ENCODE data around the gene PALB2. TPM values are rescaled to one million over a fixed set of nuclear protein-coding genes. Genes with fewer than 3 reads are reported as not detected.

The PALB2 gene
- total and polyA plus RNA-seq, 9 of the 15 experiments (the other 6 are each of a cell fraction or from before 2014, with no cell fraction given): 7.0 to 25.8 (median 15.2) TPM

DNA sequence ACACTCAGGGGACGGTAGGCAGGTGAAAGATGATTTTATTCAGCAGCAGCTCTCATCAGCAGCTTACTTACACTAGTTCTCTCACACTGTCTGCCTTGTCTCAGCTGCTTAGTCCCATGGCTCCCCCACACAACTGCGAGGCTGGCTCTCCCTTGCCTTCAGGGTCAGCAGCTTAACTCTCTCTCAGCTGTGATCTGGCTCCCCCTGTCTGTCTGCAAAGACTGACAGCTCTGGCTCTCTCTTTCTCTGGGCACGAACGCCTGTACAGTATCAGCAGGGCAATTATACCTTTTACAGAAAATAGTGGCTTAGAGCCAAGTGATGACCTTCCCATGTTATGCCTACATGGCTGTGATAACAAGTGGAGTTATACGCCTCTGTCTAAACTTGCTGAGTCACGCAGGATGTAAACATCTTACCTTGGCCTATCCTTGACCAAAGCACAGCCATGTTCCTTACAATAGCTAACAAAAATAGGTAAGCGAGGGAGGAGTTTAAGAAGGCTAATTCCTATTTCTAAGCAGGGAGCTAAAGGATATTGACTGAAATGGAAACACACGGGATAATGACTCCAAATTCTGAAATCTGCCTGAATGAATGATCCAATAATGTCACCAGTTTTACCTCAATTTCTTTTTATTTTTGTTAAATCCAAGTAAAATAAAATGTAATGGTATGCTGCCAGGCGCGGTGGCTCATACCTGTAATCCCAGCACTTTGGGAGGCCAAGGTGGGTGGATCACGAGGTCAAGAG lies 43.9 kb downstream of the PALB2 start (continued):
- TF ChIP-seq, protein P1, sequence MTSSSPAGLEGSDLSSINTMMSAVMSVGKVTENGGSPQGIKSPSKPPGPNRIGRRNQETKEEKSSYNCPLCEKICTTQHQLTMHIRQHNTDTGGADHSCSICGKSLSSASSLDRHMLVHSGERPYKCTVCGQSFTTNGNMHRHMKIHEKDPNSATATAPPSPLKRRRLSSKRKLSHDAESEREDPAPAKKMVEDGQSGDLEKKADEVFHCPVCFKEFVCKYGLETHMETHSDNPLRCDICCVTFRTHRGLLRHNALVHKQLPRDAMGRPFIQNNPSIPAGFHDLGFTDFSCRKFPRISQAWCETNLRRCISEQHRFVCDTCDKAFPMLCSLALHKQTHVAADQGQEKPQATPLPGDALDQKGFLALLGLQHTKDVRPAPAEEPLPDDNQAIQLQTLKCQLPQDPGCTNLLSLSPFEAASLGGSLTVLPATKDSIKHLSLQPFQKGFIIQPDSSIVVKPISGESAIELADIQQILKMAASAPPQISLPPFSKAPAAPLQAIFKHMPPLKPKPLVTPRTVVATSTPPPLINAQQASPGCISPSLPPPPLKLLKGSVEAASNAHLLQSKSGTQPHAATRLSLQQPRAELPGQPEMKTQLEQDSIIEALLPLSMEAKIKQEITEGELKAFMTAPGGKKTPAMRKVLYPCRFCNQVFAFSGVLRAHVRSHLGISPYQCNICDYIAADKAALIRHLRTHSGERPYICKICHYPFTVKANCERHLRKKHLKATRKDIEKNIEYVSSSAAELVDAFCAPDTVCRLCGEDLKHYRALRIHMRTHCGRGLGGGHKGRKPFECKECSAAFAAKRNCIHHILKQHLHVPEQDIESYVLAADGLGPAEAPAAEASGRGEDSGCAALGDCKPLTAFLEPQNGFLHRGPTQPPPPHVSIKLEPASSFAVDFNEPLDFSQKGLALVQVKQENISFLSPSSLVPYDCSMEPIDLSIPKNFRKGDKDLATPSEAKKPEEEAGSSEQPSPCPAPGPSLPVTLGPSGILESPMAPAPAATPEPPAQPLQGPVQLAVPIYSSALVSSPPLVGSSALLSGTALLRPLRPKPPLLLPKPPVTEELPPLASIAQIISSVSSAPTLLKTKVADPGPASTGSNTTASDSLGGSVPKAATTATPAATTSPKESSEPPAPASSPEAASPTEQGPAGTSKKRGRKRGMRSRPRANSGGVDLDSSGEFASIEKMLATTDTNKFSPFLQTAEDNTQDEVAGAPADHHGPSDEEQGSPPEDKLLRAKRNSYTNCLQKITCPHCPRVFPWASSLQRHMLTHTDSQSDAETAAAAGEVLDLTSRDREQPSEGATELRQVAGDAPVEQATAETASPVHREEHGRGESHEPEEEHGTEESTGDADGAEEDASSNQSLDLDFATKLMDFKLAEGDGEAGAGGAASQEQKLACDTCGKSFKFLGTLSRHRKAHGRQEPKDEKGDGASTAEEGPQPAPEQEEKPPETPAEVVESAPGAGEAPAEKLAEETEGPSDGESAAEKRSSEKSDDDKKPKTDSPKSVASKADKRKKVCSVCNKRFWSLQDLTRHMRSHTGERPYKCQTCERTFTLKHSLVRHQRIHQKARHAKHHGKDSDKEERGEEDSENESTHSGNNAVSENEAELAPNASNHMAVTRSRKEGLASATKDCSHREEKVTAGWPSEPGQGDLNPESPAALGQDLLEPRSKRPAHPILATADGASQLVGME (CRISPR knock-in tag; IDR thresholded peaks at IDR 0.05): peak; percentile 99
- TF ChIP-seq, protein P2, sequence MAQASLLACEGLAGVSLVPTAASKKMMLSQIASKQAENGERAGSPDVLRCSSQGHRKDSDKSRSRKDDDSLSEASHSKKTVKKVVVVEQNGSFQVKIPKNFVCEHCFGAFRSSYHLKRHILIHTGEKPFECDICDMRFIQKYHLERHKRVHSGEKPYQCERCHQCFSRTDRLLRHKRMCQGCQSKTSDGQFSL (CRISPR knock-in tag; IDR thresholded peaks at IDR 0.05): peak; percentile 81; the same call in 1 of the 2 replicates
- TF ChIP-seq, protein P2 (tag; IDR thresholded peaks at IDR 0.05): peak; percentile 57 to 99
- TF ChIP-seq ZNF140 (CRISPR knock-in tag; IDR thresholded peaks at IDR 0.05): peak; percentile 98
- TF ChIP-seq, protein P3, sequence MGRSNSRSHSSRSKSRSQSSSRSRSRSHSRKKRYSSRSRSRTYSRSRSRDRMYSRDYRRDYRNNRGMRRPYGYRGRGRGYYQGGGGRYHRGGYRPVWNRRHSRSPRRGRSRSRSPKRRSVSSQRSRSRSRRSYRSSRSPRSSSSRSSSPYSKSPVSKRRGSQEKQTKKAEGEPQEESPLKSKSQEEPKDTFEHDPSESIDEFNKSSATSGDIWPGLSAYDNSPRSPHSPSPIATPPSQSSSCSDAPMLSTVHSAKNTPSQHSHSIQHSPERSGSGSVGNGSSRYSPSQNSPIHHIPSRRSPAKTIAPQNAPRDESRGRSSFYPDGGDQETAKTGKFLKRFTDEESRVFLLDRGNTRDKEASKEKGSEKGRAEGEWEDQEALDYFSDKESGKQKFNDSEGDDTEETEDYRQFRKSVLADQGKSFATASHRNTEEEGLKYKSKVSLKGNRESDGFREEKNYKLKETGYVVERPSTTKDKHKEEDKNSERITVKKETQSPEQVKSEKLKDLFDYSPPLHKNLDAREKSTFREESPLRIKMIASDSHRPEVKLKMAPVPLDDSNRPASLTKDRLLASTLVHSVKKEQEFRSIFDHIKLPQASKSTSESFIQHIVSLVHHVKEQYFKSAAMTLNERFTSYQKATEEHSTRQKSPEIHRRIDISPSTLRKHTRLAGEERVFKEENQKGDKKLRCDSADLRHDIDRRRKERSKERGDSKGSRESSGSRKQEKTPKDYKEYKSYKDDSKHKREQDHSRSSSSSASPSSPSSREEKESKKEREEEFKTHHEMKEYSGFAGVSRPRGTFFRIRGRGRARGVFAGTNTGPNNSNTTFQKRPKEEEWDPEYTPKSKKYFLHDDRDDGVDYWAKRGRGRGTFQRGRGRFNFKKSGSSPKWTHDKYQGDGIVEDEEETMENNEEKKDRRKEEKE (IDR thresholded peaks at IDR 0.05; ENCODE audit: borderline replicate concordance in 1 of 2, control insufficient read depth in 1 of 2, low read depth in 2 of 2, low read length in 1 of 2): no peak
- TF ChIP-seq, protein P4, sequence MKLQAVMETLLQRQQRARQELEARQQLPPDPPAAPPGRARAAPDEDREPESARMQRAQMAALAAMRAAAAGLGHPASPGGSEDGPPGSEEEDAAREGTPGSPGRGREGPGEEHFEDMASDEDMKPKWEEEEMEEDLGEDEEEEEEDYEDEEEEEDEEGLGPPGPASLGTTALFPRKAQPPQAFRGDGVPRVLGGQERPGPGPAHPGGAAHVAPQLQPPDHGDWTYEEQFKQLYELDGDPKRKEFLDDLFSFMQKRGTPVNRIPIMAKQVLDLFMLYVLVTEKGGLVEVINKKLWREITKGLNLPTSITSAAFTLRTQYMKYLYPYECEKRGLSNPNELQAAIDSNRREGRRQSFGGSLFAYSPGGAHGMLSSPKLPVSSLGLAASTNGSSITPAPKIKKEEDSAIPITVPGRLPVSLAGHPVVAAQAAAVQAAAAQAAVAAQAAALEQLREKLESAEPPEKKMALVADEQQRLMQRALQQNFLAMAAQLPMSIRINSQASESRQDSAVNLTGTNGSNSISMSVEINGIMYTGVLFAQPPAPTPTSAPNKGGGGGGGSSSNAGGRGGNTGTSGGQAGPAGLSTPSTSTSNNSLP (IDR thresholded peaks at IDR 0.05; ENCODE audit: borderline replicate concordance, low read depth, low read length): 0 out of 2 replicates have a peak, but pooled peaks have one; percentile 9
- peak; percentile 56 for TF ChIP-seq GABPB1 (CRISPR knock-in tag; IDR thresholded peaks at IDR 0.05)
- TF ChIP-seq, protein P5, sequence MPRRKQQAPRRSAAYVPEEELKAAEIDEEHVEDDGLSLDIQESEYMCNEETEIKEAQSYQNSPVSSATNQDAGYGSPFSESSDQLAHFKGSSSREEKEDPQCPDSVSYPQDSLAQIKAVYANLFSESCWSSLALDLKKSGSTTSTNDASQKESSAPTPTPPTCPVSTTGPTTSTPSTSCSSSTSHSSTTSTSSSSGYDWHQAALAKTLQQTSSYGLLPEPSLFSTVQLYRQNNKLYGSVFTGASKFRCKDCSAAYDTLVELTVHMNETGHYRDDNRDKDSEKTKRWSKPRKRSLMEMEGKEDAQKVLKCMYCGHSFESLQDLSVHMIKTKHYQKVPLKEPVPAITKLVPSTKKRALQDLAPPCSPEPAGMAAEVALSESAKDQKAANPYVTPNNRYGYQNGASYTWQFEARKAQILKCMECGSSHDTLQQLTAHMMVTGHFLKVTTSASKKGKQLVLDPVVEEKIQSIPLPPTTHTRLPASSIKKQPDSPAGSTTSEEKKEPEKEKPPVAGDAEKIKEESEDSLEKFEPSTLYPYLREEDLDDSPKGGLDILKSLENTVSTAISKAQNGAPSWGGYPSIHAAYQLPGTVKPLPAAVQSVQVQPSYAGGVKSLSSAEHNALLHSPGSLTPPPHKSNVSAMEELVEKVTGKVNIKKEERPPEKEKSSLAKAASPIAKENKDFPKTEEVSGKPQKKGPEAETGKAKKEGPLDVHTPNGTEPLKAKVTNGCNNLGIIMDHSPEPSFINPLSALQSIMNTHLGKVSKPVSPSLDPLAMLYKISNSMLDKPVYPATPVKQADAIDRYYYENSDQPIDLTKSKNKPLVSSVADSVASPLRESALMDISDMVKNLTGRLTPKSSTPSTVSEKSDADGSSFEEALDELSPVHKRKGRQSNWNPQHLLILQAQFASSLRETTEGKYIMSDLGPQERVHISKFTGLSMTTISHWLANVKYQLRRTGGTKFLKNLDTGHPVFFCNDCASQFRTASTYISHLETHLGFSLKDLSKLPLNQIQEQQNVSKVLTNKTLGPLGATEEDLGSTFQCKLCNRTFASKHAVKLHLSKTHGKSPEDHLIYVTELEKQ (CRISPR knock-in tag; IDR thresholded peaks at IDR 0.05): peak; percentile 97
- TF ChIP-seq NFIX (CRISPR knock-in tag; IDR thresholded peaks at IDR 0.05; ENCODE audit: low read depth): peak; percentile 77

Data from K562 (cell line).